Measurements from ENCODE around the gene RPS6KB2. TPM values are rescaled to one million over a fixed set of nuclear protein-coding genes. Genes with fewer than 3 reads are reported as not detected.

RPS6KB2 gene
- total RNA-seq, 1 experiment from 2014 or later = 54.1 TPM

DNA sequence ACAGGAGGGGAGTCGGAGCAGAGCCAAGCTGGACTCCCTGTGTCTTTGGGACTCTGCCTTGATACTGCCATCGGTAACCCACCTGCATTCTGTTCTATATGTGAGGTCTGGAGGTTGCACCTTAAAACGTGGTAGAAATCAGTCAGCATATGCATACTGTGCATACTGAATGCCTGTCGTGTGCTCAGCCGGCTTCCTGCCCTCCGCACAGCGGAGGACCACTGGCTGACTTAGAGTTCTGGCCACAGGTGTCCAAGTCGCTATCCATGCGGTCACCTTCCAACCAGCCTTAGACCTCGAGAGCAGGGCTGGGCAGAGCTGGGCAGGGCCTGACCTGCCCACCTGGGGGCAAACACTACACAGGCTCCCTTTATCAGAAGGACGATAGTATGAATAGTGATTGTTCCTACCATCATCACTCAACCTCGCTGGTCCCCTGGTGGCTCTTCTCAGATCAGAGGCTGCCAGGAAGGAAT is 20.6 kb upstream of the RPS6KB2 start:
- Histone ChIP-seq H3K4me1 (ENCODE audit: control insufficient read depth in 1 of 2, insufficient read depth in 2 of 2, low read length in 2 of 2) (peaks cover 0 to 4% of the 10 kb centered on the region in 2 experiments; a peak in 2 of 4 replicates), H3K27ac (ENCODE audit: low read depth, low read length) (no peak overlapping the region; the same call in 1 of the 2 replicates), H2AFZ (ENCODE audit: low read depth, low read length, poor library complexity, severe bottlenecking) (no peak overlapping the region), H3K4me3 (replicated peaks in 1 of 2; ENCODE audit: low read depth in 1 of 2, low read length in 2 of 2) (no peak overlapping the region), H3K36me3 (ENCODE audit: control insufficient read depth in 1 of 2, insufficient read depth in 2 of 2, low read length in 2 of 2) (no peaks in the 10 kb centered on the region), H3K27me3 (ENCODE audit: insufficient read depth, low read length) (no peaks in the 10 kb centered on the region), H3K9me3 (ENCODE audit: control insufficient read depth in 1 of 2, insufficient read depth in 1 of 2, low read depth in 1 of 2, low read length in 2 of 2) (no peaks in the 10 kb centered on the region), H3K9me2 (ENCODE audit: insufficient read depth) (no peaks in the 10 kb centered on the region), H3K79me2 (ENCODE audit: insufficient read depth, low read length) (no peaks in the 10 kb centered on the region), H3K9ac (ENCODE audit: low read length) (no peak overlapping the region), H3K4me2 (ENCODE audit: low read length) (no peak overlapping the region), H4K20me1 (ENCODE audit: insufficient read depth) (no peaks in the 10 kb centered on the region)
- BruUV-seq (replicated peaks) = no TSS peak
- intact Hi-C loops (cut with micrococcal nuclease) = no loop called here
- no peak for ATAC-seq
- CTCF ChIA-PET = no interaction called here
- TF ChIP-seq CEBPB (IDR thresholded peaks at IDR 0.05; ENCODE audit: low read depth) (no peak), ZNF274 (IDR thresholded peaks at IDR 0.05; ENCODE audit: low read depth, low read length) (no peak), EZH2phosphoT487 (IDR thresholded peaks at IDR 0.05; ENCODE audit: borderline replicate concordance) (no peak), SP1 (IDR thresholded peaks at IDR 0.05; ENCODE audit: low read depth) (no peak), ELF1 (IDR thresholded peaks at IDR 0.05; ENCODE audit: borderline replicate concordance, low read depth) (no peak), ZFX (IDR thresholded peaks at IDR 0.05) (no peak), RAD21 (IDR thresholded peaks at IDR 0.05; ENCODE audit: low read depth) (no peak), POLR2A (IDR thresholded peaks at IDR 0.05; ENCODE audit: borderline replicate concordance, extremely low read depth, insufficient read depth, insufficient read length) (no peak)
- TF ChIP-seq, protein P1, sequence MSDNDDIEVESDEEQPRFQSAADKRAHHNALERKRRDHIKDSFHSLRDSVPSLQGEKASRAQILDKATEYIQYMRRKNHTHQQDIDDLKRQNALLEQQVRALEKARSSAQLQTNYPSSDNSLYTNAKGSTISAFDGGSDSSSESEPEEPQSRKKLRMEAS (IDR thresholded peaks at IDR 0.05) = no peak
- POLR2A ChIA-PET = no interaction called here
- DNase-seq (ENCODE audit: low read depth, low spot score) = no peak
- RAD21 ChIA-PET (ENCODE audit: low non-redundant PET in 1 of 2, low total read pairs in 2 of 2, uncharacterized antibody in 2 of 2, unreplicated experiment in 2 of 2) = no interaction called here

DNA sequence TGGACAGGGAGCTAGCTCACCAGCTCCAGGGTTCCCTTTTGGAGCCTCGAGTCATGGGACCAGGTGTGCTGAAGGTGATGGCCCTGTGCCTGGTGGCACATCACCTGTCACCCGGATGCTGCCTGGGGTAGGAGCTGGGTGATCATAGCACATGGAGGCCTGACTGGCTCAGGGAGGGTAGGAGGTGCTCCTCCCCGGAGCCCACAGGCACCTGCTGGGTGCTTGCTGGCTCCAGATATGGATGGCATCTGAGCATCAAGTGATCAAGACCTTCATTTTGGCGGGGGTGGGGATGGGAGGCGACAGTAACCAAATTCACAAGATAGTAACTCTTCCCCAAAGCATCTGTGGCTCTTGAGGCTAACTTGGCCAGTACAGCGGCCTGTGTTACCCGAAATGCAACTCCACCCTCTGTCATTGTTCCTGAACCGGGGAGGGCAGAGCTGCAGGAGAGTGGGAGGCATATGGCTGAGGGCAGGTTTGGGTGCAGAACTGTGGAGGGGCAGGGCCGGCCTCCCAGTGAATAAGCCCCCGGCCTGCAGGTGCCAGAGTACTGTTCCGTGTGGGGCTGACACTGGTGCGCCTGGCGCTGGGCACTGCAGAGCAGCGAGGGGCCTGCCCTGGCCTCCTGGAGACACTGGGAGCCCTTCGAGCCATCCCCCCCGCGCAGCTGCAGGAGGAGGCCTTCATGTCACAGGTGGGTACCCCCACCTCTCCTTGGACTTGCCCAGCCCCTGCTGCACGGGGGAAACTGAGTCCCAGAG is 19.7 kb upstream of the RPS6KB2 start:
- no peaks in the 10 kb centered on the region for H3K36me3 ChIP-seq (ENCODE audit: control insufficient read depth in 1 of 2, insufficient read depth in 2 of 2, low read length in 2 of 2)
- H3K27ac ChIP-seq (ENCODE audit: low read depth, low read length) = no peak overlapping the region; the same call in 1 of the 2 replicates
- DNase-seq (ENCODE audit: low read depth, low spot score) (no peak), ATAC-seq (no peak)
- no peak overlapping the region for H3K9ac ChIP-seq (ENCODE audit: low read length)
- no peaks in the 10 kb centered on the region for H3K9me3 ChIP-seq (ENCODE audit: control insufficient read depth in 1 of 2, insufficient read depth in 1 of 2, low read depth in 1 of 2, low read length in 2 of 2)
- no TSS peak for BruUV-seq (replicated peaks)
- no peaks in the 10 kb centered on the region for H4K20me1 ChIP-seq (ENCODE audit: insufficient read depth)
- CTCF ChIA-PET = no interaction called here
- POLR2A ChIA-PET = no interaction called here
- TF ChIP-seq SRF (IDR thresholded peaks at IDR 0.05; ENCODE audit: low read depth) = no peak
- no peak overlapping the region for H2AFZ ChIP-seq (ENCODE audit: low read depth, low read length, poor library complexity, severe bottlenecking)
- intact Hi-C loops (cut with micrococcal nuclease) = no loop called here
- no peaks in the 10 kb centered on the region for H3K9me2 ChIP-seq (ENCODE audit: insufficient read depth)
- H3K4me2 ChIP-seq (ENCODE audit: low read length) = no peak overlapping the region
- RAD21 ChIA-PET (ENCODE audit: low non-redundant PET in 1 of 2, low total read pairs in 2 of 2, uncharacterized antibody in 2 of 2, unreplicated experiment in 2 of 2) = no interaction called here
- peaks cover 0 to 6% of the 10 kb centered on the region in 2 experiments; a peak in 2 of 4 replicates for H3K4me1 ChIP-seq (ENCODE audit: control insufficient read depth in 1 of 2, insufficient read depth in 2 of 2, low read length in 2 of 2)
- H3K27me3 ChIP-seq (ENCODE audit: insufficient read depth, low read length) = no peaks in the 10 kb centered on the region
- H3K4me3 ChIP-seq (replicated peaks in 1 of 2; ENCODE audit: low read depth in 1 of 2, low read length in 2 of 2) = no peak overlapping the region
- H3K79me2 ChIP-seq (ENCODE audit: insufficient read depth, low read length) = no peaks in the 10 kb centered on the region
